Activated CD4-positive, alpha-beta T cell treated with anti-CD3 and anti-CD28 coated beads, Interleukin-2, Interleukin-4, amounts not matched to agents 100 ng/mL and 50 ng/mL, durations not matched to agents 16 hours and 8 hours (primary cell): ENCODE results near the gene KLK15.
A peak's percentile ranks its signal among the peaks of the same experiment; 100 is the strongest.
"Not testable (repeated sequence)": the region's sequence is repeated elsewhere in the genome, so short reads cannot be mapped to it uniquely, and the experiment has no call there.

Experiments used
- DNase-seq: peaks from one replicate; pipeline ENCODE4 v3.0.0-alpha.2; 2020; ENCODE audit warnings: low spot score

KLK15 gene

DNA sequence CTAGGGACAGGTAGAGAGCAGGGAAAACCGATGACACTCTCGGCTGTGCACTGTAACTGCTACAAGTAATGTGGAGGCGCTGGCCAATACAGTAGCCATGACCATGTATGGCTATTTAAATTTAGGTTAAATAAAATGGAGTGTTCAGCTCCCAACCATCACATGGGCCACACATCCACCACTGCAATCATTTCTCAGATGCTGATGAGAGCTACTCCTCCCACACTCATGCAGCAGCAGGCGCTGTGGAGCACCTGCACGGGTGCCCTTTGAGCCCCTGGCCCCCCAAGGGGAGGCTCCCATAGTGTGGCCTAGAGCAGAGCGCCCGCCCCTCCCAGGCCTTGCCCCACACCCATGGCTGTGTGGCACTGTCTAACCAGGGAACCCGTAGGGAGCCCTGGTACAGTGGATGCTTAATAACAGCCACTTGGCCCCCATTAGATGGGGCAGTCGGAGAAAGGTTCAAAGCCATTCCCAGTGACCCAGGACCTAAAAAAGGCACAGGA is 37.2 kb downstream of the KLK15 start:
- no peak for DNase-seq

- DNase-seq: no peak
These were observed 37.7 kb downstream of the KLK15 start for GRCh38 chr19:50795664-50796073.

- DNase-seq: peak; percentile 53
These were observed 38.3 kb downstream of the KLK15 start for GRCh38 chr19:50794876-50795663.

GRCh38 chr19:50794074-50794875 is 39.1 kb downstream of the KLK15 start:
- DNase-seq: peak; percentile 44

DNA sequence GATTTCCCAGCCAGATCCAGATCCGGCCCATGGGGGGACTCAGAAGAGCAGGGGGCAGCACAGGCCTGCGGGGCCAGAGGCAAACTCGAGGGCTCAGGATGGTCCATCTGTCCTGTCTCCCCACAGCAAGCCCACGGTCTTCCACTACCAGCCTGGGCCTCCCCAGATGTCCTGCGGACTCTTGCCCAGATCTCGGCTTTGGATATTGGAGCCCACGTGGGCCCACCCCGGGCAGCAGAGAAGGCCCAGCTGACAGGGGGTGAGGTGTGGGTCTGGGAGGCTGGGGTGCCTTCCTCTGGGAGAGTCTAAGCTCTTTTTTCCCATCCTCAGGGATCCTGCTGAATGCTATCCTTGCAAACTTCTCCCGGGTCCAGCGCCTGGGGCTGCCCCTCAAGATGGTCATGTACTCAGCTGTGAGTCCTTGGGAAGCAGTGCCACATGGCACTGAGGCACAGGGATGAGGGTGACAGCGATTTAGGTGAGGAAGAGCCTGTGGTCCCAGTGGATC is 39.8 kb downstream of the KLK15 start:
- DNase-seq: no peak

GRCh38 chr19:50792272-50793250 is 40.8 kb downstream of the KLK15 start:
- no peak for DNase-seq

- DNase-seq: no peak
These were observed 41.6 kb downstream of the KLK15 start for GRCh38 chr19:50791594-50792271.

DNA sequence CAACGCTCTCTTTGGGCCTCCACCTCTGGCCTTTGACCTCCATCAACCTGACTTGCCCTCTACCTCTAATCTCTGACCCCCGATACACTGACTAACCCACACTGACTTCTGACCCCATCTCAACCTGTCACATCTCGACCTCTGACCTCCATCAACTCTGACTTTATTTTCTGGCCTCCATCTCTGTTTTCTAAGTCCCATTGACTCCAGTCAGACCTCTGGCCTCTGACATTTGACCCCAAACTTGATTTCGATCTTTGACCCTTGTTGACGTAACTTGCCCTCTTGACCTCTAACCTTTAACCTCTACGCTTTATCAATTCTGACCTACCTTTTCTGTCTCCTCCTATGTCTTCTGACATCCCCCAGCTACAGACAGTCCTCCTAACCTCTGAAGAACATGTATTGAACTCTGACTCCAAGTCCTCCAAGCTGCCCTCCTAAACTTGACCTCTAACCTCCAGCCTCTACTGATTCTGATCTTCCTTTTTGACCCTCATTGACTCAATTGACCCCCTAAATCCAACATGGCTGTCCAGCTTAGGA is 42.4 kb downstream of the KLK15 start:
- DNase-seq: no peak

GRCh38 chr19:50790396-50790795 is 43.0 kb downstream of the KLK15 start, which contains the start of gene ACP4:
ACP4 (plus strand) TSS chr19:50790415; CDS start chr19:50790415, 0 bp downstream.
- DNase-seq: no peak

DNA sequence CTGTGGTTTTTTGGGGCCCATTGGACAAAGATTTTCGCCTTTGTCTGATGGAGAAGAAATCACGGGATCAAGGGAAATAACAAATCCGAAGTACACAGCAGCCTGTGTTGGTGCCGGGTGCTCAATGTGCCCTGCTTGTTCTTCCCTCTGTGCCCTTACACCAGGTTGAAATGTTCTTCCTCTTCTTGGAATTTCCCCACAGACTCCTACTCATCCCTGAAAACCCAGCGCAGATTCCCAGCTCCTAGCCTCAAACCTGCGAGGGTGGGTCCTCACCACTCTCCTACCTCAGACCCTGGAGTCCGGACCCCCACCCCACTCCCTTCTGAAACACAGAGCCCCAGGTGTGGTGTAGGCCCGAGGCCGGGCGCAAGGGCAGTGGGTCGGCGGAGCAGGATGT is 48.0 kb downstream of the KLK15 start:
- no peak for DNase-seq

GRCh38 chr19:50784710-50785109 is 48.7 kb downstream of the KLK15 start:
- no peak for DNase-seq

DNA sequence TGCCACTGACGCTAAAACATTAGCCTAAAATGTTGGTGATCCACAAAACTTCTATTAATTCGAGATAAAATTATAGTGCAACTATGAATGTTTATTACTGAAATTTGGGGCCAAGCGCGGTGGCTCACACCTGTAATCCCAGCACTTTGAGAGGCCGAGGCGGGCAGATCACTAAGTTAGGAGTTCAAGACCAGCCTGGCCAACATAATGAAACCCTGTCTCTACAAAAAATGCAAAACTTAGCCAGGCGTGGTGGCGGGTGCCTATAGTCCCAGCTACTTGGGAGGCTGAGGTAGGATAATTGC is 49.6 kb downstream of the KLK15 start:
- DNase-seq: not testable (repeated sequence)

DNA sequence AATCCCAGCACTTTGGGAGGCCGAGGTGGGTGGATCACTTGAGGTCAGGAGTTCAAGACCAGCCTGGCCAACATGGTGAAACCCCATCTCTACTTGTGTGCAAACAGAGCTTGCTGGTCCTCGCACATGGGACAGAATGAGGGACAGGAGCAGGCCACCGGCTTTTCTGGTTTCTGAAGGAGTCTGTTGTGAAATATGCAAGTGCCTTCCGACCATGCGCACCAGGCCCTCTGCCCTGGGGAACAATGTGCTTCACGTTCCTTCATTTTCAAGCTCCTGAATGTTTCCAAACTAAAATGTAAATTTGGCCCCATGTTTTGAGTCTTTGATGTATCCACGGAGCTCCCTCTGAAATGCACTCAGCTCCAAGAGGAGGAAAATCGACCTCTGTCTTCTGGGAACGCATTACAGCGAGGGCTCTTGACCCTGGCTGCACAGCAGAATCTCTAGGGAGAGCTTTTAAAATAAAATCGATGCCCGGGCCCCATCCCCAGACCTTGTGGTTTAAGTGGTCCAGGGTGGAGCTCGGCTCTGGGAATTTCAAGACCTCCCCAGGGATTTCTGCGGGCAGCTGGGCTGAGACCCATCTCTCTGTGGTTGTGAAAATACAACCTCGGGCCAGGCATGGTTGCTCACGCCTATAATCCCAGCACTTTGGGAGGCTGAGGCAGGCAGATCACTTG is 52.5 kb downstream of the KLK15 start:
- DNase-seq: no peak

DNA sequence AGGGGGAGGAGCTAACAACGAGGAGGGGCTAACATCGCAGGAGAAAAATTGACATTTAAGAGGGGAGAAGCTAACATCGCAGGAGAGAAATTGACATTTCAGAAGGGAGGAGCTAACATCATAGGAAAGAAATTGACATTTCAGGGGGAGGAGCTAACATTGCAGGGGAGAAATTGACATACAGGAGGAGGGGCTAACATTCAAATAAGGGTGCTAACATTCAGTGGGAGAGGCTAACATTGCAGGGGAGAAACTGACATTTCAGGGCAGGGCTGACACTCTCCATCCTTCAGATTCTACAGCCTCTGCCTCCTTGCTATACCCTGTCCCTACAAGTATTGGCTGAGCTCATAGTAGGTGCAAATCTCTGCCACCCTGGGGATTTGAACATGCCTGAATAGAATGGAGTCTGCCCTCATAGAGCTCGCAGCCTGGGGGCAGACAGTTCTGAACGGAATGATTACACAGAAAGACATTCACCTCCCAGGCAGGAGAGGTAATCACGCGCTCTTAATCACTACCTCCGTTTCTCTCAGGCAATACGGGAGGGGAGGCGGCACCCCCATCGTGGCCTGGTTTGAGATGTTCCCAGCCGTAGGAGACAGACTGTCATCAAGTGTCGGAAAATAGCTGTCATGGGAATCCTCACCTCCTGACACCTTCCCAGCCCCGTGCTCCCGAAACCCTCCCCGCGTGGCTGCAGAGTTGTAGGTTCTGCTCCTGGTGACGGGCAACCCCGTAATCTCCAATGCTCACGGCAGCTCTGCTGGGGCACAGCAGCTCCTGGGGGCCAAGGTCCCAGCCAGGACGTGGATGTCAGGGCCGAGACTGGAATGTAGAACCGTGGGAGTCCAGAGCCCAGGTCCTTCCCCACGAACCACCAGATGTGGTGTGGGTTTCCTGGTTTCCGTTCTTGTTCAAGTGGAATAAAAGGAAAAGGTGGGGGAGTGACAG is 53.6 kb downstream of the KLK15 start:
- DNase-seq: no peak

GRCh38 chr19:50778906-50779430 is 54.4 kb downstream of the KLK15 start:
- DNase-seq: no peak

GRCh38 chr19:50777830-50778303 is 55.5 kb downstream of the KLK15 start:
- DNase-seq: no peak

- no peak for DNase-seq
These were observed 56.1 kb downstream of the KLK15 start for GRCh38 chr19:50777261-50777660.

DNA sequence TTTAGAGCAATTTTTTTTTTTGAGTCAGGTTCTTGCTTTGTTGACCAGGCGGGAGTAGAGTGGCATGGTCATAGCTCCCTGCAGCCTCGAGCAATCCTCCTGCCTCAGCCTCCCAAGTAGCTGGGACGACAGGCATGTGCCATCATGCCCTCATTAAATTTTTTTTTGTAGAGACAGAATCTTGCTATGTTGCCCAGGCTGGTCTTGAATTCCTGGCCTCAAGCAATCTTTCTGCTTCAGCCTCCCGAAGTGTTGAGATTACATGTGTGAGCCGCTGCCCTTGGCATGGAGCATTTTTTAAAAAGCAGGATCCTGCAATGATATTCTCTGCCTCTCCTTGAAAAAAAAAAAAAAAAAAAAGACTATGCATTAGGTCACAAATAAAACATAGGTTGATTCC is 57.2 kb downstream of the KLK15 start:
- DNase-seq: no peak
